Measurements from ENCODE around the gene LRP8. TPM values are rescaled to one million over a fixed set of nuclear protein-coding genes. Genes with fewer than 3 reads are reported as not detected.

LRP8 gene
- total and polyA plus RNA-seq, 2 of the 4 experiments (the other 2 are of a cell fraction), result 12.0 to 12.1 TPM

- H2BK15ac ChIP-seq (ENCODE audit: low read depth, low read length), result peak within 1 kb of the TSS; percentile 24; the same call in 1 of the 3 replicates
- H2AK5ac ChIP-seq (ENCODE audit: low read depth, low read length), result peak within 1 kb of the TSS; percentile 97
- H2BK5ac ChIP-seq (ENCODE audit: low read depth, low read length, poor library complexity, severe bottlenecking), result peak within 1 kb of the TSS; percentile 36
- H3K36me3 ChIP-seq (ENCODE audit: control insufficient read depth, insufficient read depth, low read length), result peaks cover 7% of the 10 kb centered on the region
- in situ Hi-C loops (cut with MboI; ENCODE audit: low sequenced_read_pairs) (no loop called here), dilution Hi-C loops (cut with HindIII; ENCODE audit: low sequenced_read_pairs, unreplicated experiment) (no loop called here), intact Hi-C loops (cut with micrococcal nuclease) (no loop called here)
- H3K18ac ChIP-seq (ENCODE audit: low read depth, low read length), result peak within 1 kb of the TSS; percentile 61
- peaks cover 30 to 42% of the 10 kb centered on the region in 2 experiments for H3K79me1 ChIP-seq (ENCODE audit: low read depth in 1 of 2, low read length in 2 of 2)
- H3K9me1 ChIP-seq (ENCODE audit: insufficient read depth, low read length), result peaks cover 4% of the 10 kb centered on the region; the same call in 1 of the 2 replicates
- H4K91ac ChIP-seq (ENCODE audit: insufficient read depth, low read depth, low read length), result peak within 1 kb of the TSS; percentile 88
- H3K14ac ChIP-seq (replicated peaks; ENCODE audit: low read depth, low read length), result peak within 1 kb of the TSS; percentile 95
- H4K8ac ChIP-seq (ENCODE audit: low read depth in 2 of 2, low read length in 2 of 2), result peak within 1 kb of the TSS; percentile 99
- peak within 1 kb of the TSS; percentile 89 for H2AK9ac ChIP-seq (replicated peaks; ENCODE audit: low read depth, low read length, poor library complexity)
- BruUV-seq (replicated peaks), result TSS peak; percentile 97
- H3K27me3 ChIP-seq (ENCODE audit: control insufficient read depth, insufficient read depth, low read length), result no peaks in the 10 kb centered on the region
- peak within 1 kb of the TSS; percentile 74 for H3K27ac ChIP-seq (ENCODE audit: insufficient read depth, low read length)
- WGBS, 2 experiments (ENCODE audit: extremely low coverage in 2 of 2, insufficient read length in 1 of 2), result 9% methylated on average over 42 of the region's 64 CpGs; no CpG with 5 or more reads in 1 of the 2 experiments
- H3K4me1 ChIP-seq (ENCODE audit: control insufficient read depth, insufficient read depth, low read length), result peaks cover 8% of the 10 kb centered on the region
- peak within 1 kb of the TSS; percentile 88 for H2AFZ ChIP-seq (replicated peaks; ENCODE audit: low read length, poor library complexity)
- peak within 1 kb of the TSS; percentile 87 for H3K4me3 ChIP-seq (ENCODE audit: insufficient read depth, low read depth, low read length)
- peak within 1 kb of the TSS; percentile 100 for H3K4me2 ChIP-seq (ENCODE audit: low read depth, low read length)
- H2BK20ac ChIP-seq (ENCODE audit: low read depth, low read length), result 0 out of 2 replicates have a peak within 1 kb of the TSS, but pooled peaks have one; percentile 18
- ChIA-PET CTCF (no interaction called here), POLR2A (ENCODE audit: unreplicated experiment) (interaction anchor here (0.8 to 1.0 kb wide), 2 partner anchors 10 to 15 kb away, joined by 4 to 25 read pairs; no protein-coding TSS in a partner anchor)
- no peaks in the 10 kb centered on the region for H3K9me3 ChIP-seq (ENCODE audit: control insufficient read depth, insufficient read depth, low read length)
- H4K5ac ChIP-seq (ENCODE audit: low read depth, low read length), result peak within 1 kb of the TSS; percentile 98
- H3K9ac ChIP-seq (ENCODE audit: low read depth, low read length), result peak within 1 kb of the TSS; percentile 75
- peak within 1 kb of the TSS; percentile 69 for H2BK120ac ChIP-seq (ENCODE audit: low read depth, low read length)
- ATAC-seq (ENCODE audit: low read depth) (peak; percentile 98), DNase-seq (peak; percentile 96)
- H3K4ac ChIP-seq (ENCODE audit: low read depth, low read length), result peak within 1 kb of the TSS; percentile 95
- no peaks in the 10 kb centered on the region; the same call in 1 of the 2 replicates for H4K20me1 ChIP-seq (ENCODE audit: insufficient read depth, low read length)
- H3K23ac ChIP-seq (ENCODE audit: low read depth, low read length), result peak within 1 kb of the TSS; percentile 79
- peak within 1 kb of the TSS; percentile 59 for H3K56ac ChIP-seq (ENCODE audit: extremely low read depth, insufficient read depth, low read length)
- TF ChIP-seq RFX5 (IDR thresholded peaks at IDR 0.05; ENCODE audit: low read depth, low read length) (no peak), CEBPB (IDR thresholded peaks at IDR 0.05; ENCODE audit: low read depth, low read length) (peak; percentile 85), BHLHE40 (IDR thresholded peaks at IDR 0.05; ENCODE audit: low read depth, low read length) (no peak), MAFK (IDR thresholded peaks at IDR 0.05; ENCODE audit: low read depth, low read length) (no peak), CTCF (conservative IDR thresholded peaks at IDR 0.05; ENCODE audit: low read depth, low read length) (no peak), POLR2A (IDR thresholded peaks at IDR 0.05; ENCODE audit: low read depth, low read length) (peak; percentile 75), NFE2L2 (IDR thresholded peaks at IDR 0.05; ENCODE audit: low read depth, low read length) (no peak), RCOR1 (IDR thresholded peaks at IDR 0.05; ENCODE audit: insufficient replicate concordance, low read length) (no peak), MAZ (IDR thresholded peaks at IDR 0.05; ENCODE audit: borderline replicate concordance, low read depth, low read length) (peak; percentile 63; the same call in 1 of the 2 replicates), FOS (IDR thresholded peaks at IDR 0.05; ENCODE audit: low read depth, low read length) (no peak), SMC3 (IDR thresholded peaks at IDR 0.05; ENCODE audit: low read depth, low read length) (no peak), USF2 (IDR thresholded peaks at IDR 0.05; ENCODE audit: low read depth, low read length) (no peak), CHD1 (IDR thresholded peaks at IDR 0.05; ENCODE audit: low read depth, low read length) (no peak), RAD21 (IDR thresholded peaks at IDR 0.05; ENCODE audit: low read length) (peak; percentile 1; the same call in 1 of the 2 replicates)
These were observed 89.4 kb downstream of the LRP8 start, which contains the start of gene MAGOH for GRCh38 chr1:53238197-53239155. Gene MAGOH (minus strand): TSS chr1:53238518. CDS start chr1:53238448, 70 bp downstream.

Measured in IMR-90 (cell line).